H1 (cell line): ENCODE results near the gene NWD2. TPM values are rescaled to one million over a fixed set of nuclear protein-coding genes. Genes with fewer than 3 reads are reported as not detected.

Experiments
- CTCF ChIA-PET: fragments of 300-600 bp; sonication (Branson Sonifier 250); formaldehyde crosslinking; loops from one replicate; lab custom pipeline; 2021; ENCODE audit not compliant: partially characterized antibody; lab: Charles Lee
- POLR2A ChIA-PET: fragments of 300-600 bp; sonication (Branson Sonifier 250); formaldehyde crosslinking; loops from one replicate; lab custom pipeline; 2021; ENCODE audit warnings: inconsistent platforms; ENCODE audit not compliant: partially characterized antibody; lab: Charles Lee
- DNase-seq, 2 experiments: peaks; one replicate each; pipeline versions ENCODE4 v3.0.0 to v3.0.0-alpha.2; 2010 to 2022; ENCODE audit warnings: low spot score in 2 of 2, low read depth in 1 of 2, mixed read lengths in 1 of 2
- FAIRE-seq: peaks from 2 replicates; lab custom pipeline; 2011; peaks lifted over from hg19 to GRCh38; lab: Jason Lieb, UNC
- H2AFZ ChIP-seq: 2 replicates; pipeline ENCODE4 v1.8.1; 2012; ENCODE audit warnings: low read length, inconsistent platforms
- H2AK5ac ChIP-seq: 2 replicates; pipeline ENCODE4 v1.6.1; 2013; ENCODE audit warnings: low read depth, low read length
- H2BK120ac ChIP-seq: replicated peaks from 2 replicates; pipeline ENCODE3; 2013; ENCODE audit warnings: low read depth, low read length, inconsistent platforms
- H2BK12ac ChIP-seq: 2 replicates; pipeline ENCODE4 v1.6.1; 2013; ENCODE audit warnings: low read depth, low read length
- H2BK15ac ChIP-seq: 2 replicates; pipeline ENCODE4 v1.6.1; 2013; ENCODE audit warnings: low read length
- H2BK20ac ChIP-seq: 2 replicates; pipeline ENCODE4 v1.6.1; 2013; ENCODE audit warnings: low read length
- H2BK5ac ChIP-seq: 2 replicates; pipeline ENCODE4 v1.6.1; 2013; ENCODE audit warnings: low read depth, low read length
- H3K14ac ChIP-seq: 2 replicates; pipeline ENCODE4 v1.6.1; 2013; ENCODE audit warnings: inconsistent platforms; ENCODE audit not compliant: insufficient read length
- H3K18ac ChIP-seq: 2 replicates; pipeline ENCODE4 v1.6.1; 2013; ENCODE audit warnings: low read length; ENCODE audit errors: extremely low read depth
- H3K23ac ChIP-seq: 2 replicates; pipeline ENCODE4 v1.6.1; 2013; ENCODE audit warnings: inconsistent platforms; ENCODE audit not compliant: insufficient read length
- H3K23me2 ChIP-seq: 2 replicates; pipeline ENCODE4 v1.6.1; 2013; ENCODE audit warnings: low read depth, low read length
- H3K27ac ChIP-seq: 2 replicates; pipeline ENCODE4 v1.6.1; 2011; ENCODE audit warnings: low read depth, low read length, inconsistent platforms
- H3K27me3 ChIP-seq, 4 experiments: replicated peaks in 1 of 4; 1 replicate in 1 of 4; 2 replicates in 3 of 4; pipeline versions ENCODE4 v1.6.1 to v1.8.1; 2011 to 2013; ENCODE audit warnings: low read length in 3 of 4, mild to moderate bottlenecking in 3 of 4, inconsistent platforms in 2 of 4, mixed read lengths in 2 of 4, moderate library complexity in 1 of 4; ENCODE audit not compliant: control insufficient read depth in 3 of 4, insufficient read depth in 3 of 4; ENCODE audit errors: extremely low read depth in 1 of 4
- H3K36me3 ChIP-seq, 4 experiments: 2 replicates each; pipeline versions ENCODE4 v1.6.1 to v1.8.1; 2011 to 2013; ENCODE audit warnings: mild to moderate bottlenecking in 4 of 4, low read length in 3 of 4, moderate library complexity in 2 of 4, control low read depth in 1 of 4, inconsistent platforms in 1 of 4; ENCODE audit not compliant: insufficient read depth in 4 of 4, control insufficient read depth in 2 of 4
- H3K4ac ChIP-seq: replicated peaks from 2 replicates; pipeline ENCODE3; 2013; ENCODE audit warnings: low read length, low read depth, mixed read lengths, inconsistent platforms; ENCODE audit not compliant: insufficient read length
- H3K4me1 ChIP-seq, 4 experiments: replicated peaks in 1 of 4; 1 replicate in 1 of 4; 2 replicates in 3 of 4; pipeline versions ENCODE4 v1.6.1 to v1.8.1; 2011 to 2013; ENCODE audit warnings: low read length in 3 of 4, inconsistent platforms in 2 of 4, mixed read lengths in 1 of 4; ENCODE audit not compliant: insufficient read depth in 4 of 4, control insufficient read depth in 3 of 4
- H3K4me2 ChIP-seq, 2 experiments: 2 replicates each; pipeline versions ENCODE4 v1.6.1 to v1.8.1; 2011 to 2013; ENCODE audit warnings: low read depth in 2 of 2, low read length in 2 of 2, control low read depth in 1 of 2, inconsistent platforms in 1 of 2, mild to moderate bottlenecking in 1 of 2; ENCODE audit not compliant: insufficient read depth in 1 of 2
- H3K4me3 ChIP-seq, 4 experiments: fragments of 200-600, 300-600 bp in 1 of 4; sonication (generic), shearing (Covaris generic), sonication (Bioruptor Twin) in 1 of 4; 2 replicates each; pipeline versions ENCODE4 v1.5.1 to v1.8.1; 2011 to 2016; ENCODE audit warnings: low read length in 4 of 4, low read depth in 3 of 4, control low read depth in 2 of 4, inconsistent platforms in 2 of 4, mild to moderate bottlenecking in 2 of 4, mixed read lengths in 1 of 4, moderate library complexity in 1 of 4; ENCODE audit not compliant: insufficient read depth in 2 of 4; ENCODE audit errors: extremely low read depth in 1 of 4
- H3K56ac ChIP-seq: replicated peaks from 2 replicates; pipeline ENCODE3; 2013; ENCODE audit warnings: low read depth, mild to moderate bottlenecking, mixed read lengths, low read length, inconsistent platforms; ENCODE audit not compliant: insufficient read length
- H3K79me1 ChIP-seq: 2 replicates; pipeline ENCODE4 v1.6.1; 2013; ENCODE audit warnings: low read depth, low read length, control low read depth
- H3K79me2 ChIP-seq, 2 experiments: 2 replicates each; pipeline versions ENCODE4 v1.6.1 to v1.8.1; 2012 to 2013; ENCODE audit warnings: low read length in 2 of 2, mild to moderate bottlenecking in 2 of 2, inconsistent platforms in 1 of 2; ENCODE audit not compliant: insufficient read depth in 2 of 2, control insufficient read depth in 1 of 2
- H3K9ac ChIP-seq, 4 experiments: replicated peaks in 1 of 4; 1 replicate in 1 of 4; 2 replicates in 3 of 4; pipeline versions ENCODE4 v1.6.1 to v1.8.1; 2011 to 2013; ENCODE audit warnings: low read depth in 3 of 4, low read length in 3 of 4, control low read depth in 2 of 4, mild to moderate bottlenecking in 2 of 4, moderate library complexity in 2 of 4, inconsistent platforms in 1 of 4; ENCODE audit errors: extremely low read depth in 1 of 4
- H3K9me3 ChIP-seq, 2 experiments: 2 replicates each; pipeline versions ENCODE4 v1.6.1 to v1.8.1; 2012 to 2013; ENCODE audit warnings: mild to moderate bottlenecking in 2 of 2, moderate library complexity in 2 of 2, control low read depth in 1 of 2, inconsistent platforms in 1 of 2, low read depth in 1 of 2, low read length in 1 of 2, mixed read lengths in 1 of 2; ENCODE audit not compliant: insufficient read depth in 2 of 2
- H4K20me1 ChIP-seq, 2 experiments: replicated peaks in 1 of 2; 2 replicates each; pipeline versions ENCODE3 to v1.8.1; 2011 to 2013; ENCODE audit warnings: inconsistent platforms in 2 of 2, low read length in 2 of 2, mild to moderate bottlenecking in 1 of 2; ENCODE audit not compliant: insufficient read depth in 2 of 2, control insufficient read depth in 1 of 2
- H4K5ac ChIP-seq: 2 replicates; pipeline ENCODE4 v1.6.1; 2013; ENCODE audit warnings: low read length, low read depth, mixed read lengths, inconsistent platforms; ENCODE audit not compliant: insufficient read length
- H4K8ac ChIP-seq: 2 replicates; pipeline ENCODE4 v1.8.0; 2013; ENCODE audit warnings: mild to moderate bottlenecking, moderate library complexity, low read length, inconsistent platforms; ENCODE audit not compliant: insufficient read depth; ENCODE audit errors: extremely low read depth
- H4K91ac ChIP-seq: replicated peaks from 2 replicates; pipeline ENCODE3; 2013; ENCODE audit warnings: low read length, mixed read lengths, inconsistent platforms; ENCODE audit not compliant: insufficient read length
- BCL11A ChIP-seq, 2 experiments: IDR thresholded peaks; one replicate each; pipeline ENCODE4 v1.6.1; 2011; ENCODE audit warnings: low read depth in 2 of 2, low read length in 2 of 2, mild to moderate bottlenecking in 2 of 2
- CBX5 ChIP-seq: fragments of 300-800, 300-1000 bp; sonication (generic); IDR thresholded peaks from 2 replicates; pipeline ENCODE4 v1.7.1; 2016; ENCODE audit warnings: antibody characterized with exemption, low read length, low read depth
- CEBPB ChIP-seq: IDR thresholded peaks from 2 replicates; pipeline ENCODE4 v1.6.1; 2012; ENCODE audit warnings: low read depth, low read length
- CTBP2 ChIP-seq: IDR thresholded peaks from 2 replicates; pipeline ENCODE4 v1.7.0; 2011; ENCODE audit warnings: borderline replicate concordance, mild to moderate bottlenecking, moderate library complexity, mixed read lengths, low read length; ENCODE audit not compliant: insufficient read depth, insufficient read length
- RBBP5 ChIP-seq: IDR thresholded peaks from 2 replicates; pipeline ENCODE4 v1.7.1; 2012; ENCODE audit warnings: low read depth, mild to moderate bottlenecking, inconsistent platforms, low read length, moderate library complexity, borderline replicate concordance
- RFX5 ChIP-seq: IDR thresholded peaks from 2 replicates; pipeline ENCODE4 v1.6.1; 2011; ENCODE audit warnings: low read depth, low read length, improper control_type of control experiment, borderline replicate concordance
- SAP30 ChIP-seq: fragments of 300-600 bp; sonication (generic); IDR thresholded peaks from 2 replicates; pipeline ENCODE4 v1.7.1; 2012; ENCODE audit warnings: low read length, moderate library complexity, mild to moderate bottlenecking, inconsistent platforms; ENCODE audit not compliant: insufficient read depth, insufficient replicate concordance
- TAF7 ChIP-seq: optimal IDR thresholded peaks from 2 replicates; pipeline ENCODE3; 2011; ENCODE audit warnings: low read depth, mild to moderate bottlenecking, inconsistent platforms, low read length, moderate library complexity, borderline replicate concordance
- ZNF274 ChIP-seq: IDR thresholded peaks from 2 replicates; pipeline ENCODE4 v1.7.0; 2012; ENCODE audit warnings: low read length, borderline replicate concordance; ENCODE audit errors: extremely low read depth
- WGBS, 2 experiments: shearing (Covaris generic) in 1 of 2; methylation state at CpG; one replicate each; pipeline versions ENCODE4 v1.1.6 to v1.1.7; 2013 to 2015; ENCODE audit warnings: low lambda C conversion rate in 2 of 2, mixed read lengths in 2 of 2, inconsistent platforms in 1 of 2, low coverage in 1 of 2, missing lambda C conversion rate in 1 of 2; ENCODE audit not compliant: insufficient replicate concordance in 2 of 2, insufficient coverage in 1 of 2, insufficient read length in 1 of 2; ENCODE audit errors: extremely low coverage in 1 of 2, missing lambda C conversion rate in 1 of 2; 5-methylcytosine and 5-hydroxymethylcytosine counted together
- polyA plus RNA-seq, 7 experiments: library from polyadenylated mRNA; depleted of rRNA in 3 of 7; stranded (reverse) in 5 of 7; unstranded in 2 of 7; fragments of >200 nt in 5 of 7; fragments of 200-250 nt in 2 of 7; gene quantifications; 1 replicate in 5 of 7; 2 replicates in 1 of 7; 4 replicates in 1 of 7; pipeline versions ENCODE4 v1.2.1 to v1.2.3, GENCODE V29; 2011 to 2013; ENCODE audit warnings: missing spikeins in 2 of 7, mixed read lengths in 2 of 7
- total RNA-seq: library from RNA; stranded (reverse); fragmentation: NEBNext Ultra II Directional; extraction: Animal tissue kit (Norgen Biotek cat#: 25700); gene quantifications from 2 replicates; pipeline ENCODE4 v1.2.1, GENCODE V29; 2021
- TF ChIP-seq, protein P1 (sequence below): IDR thresholded peaks from 2 replicates; pipeline ENCODE4 v1.6.1; 2011; ENCODE audit warnings: low read depth, mild to moderate bottlenecking, low read length; ENCODE audit not compliant: insufficient read depth
- TF ChIP-seq, protein P2 (sequence below), 3 experiments: IDR thresholded peaks; 1 replicate in 2 of 3; 2 replicates in 1 of 3; pipeline versions ENCODE4 v1.5.1 to v1.6.1; 2011; ENCODE audit warnings: low read length in 3 of 3, mild to moderate bottlenecking in 3 of 3, inconsistent platforms in 2 of 3, low read depth in 1 of 3, moderate library complexity in 1 of 3; ENCODE audit not compliant: insufficient read depth in 1 of 3; ENCODE audit errors: control extremely low read depth in 1 of 3

The NWD2 gene
- total and polyA plus RNA-seq, 2 of the 8 experiments (the other 6 are each of a cell fraction or from before 2014, with no cell fraction given) = under 0.01 TPM; not detected in 1

DNA sequence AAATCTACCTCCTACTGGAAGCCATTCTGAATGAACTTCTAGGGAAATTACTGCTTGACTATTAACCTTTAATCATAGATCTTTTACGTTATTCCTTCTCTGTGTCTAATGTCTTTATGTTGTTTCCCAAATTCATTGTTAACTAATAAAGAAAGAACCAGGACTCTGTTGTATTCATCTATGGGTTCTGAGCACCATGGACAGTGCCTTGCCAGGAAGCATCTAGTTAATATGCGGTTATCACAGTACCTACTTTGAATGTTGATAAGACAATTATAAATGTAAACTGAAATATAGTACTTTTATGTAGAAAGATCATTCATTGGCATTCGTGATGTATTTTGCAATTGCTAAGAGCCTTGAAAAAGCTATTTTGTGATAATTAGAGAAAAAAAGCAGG lies 23.8 kb downstream of the NWD2 start:
- no peaks in the 10 kb centered on the region for H3K79me1 ChIP-seq
- ChIA-PET POLR2A (no interaction called here), CTCF (no interaction called here)
- H4K8ac ChIP-seq = no peak overlapping the region
- no peaks in the 10 kb centered on the region for H3K79me2 ChIP-seq
- H3K4me1 ChIP-seq = no peaks in the 10 kb centered on the region
- no peak overlapping the region for H3K4me2 ChIP-seq
- no peaks in the 10 kb centered on the region for H4K20me1 ChIP-seq
- no peak overlapping the region for H4K91ac ChIP-seq
- no peak overlapping the region for H3K18ac ChIP-seq
- H3K27me3 ChIP-seq = no peaks in the 10 kb centered on the region
- no peak overlapping the region for H3K4ac ChIP-seq
- H2BK12ac ChIP-seq = no peak overlapping the region
- H2AK5ac ChIP-seq = no peak overlapping the region
- WGBS, 2 experiments = 86% methylated on average over 3 of the region's 3 CpGs; no CpG with 5 or more reads in 1 of the 2 experiments
- no peak overlapping the region for H3K9ac ChIP-seq
- no peak overlapping the region for H2BK20ac ChIP-seq
- H3K23ac ChIP-seq = no peak overlapping the region
- no peak overlapping the region for H3K14ac ChIP-seq
- H4K5ac ChIP-seq = no peak overlapping the region
- no peak overlapping the region for H3K4me3 ChIP-seq
- no peak overlapping the region for H2BK120ac ChIP-seq
- FAIRE-seq (no peak), DNase-seq (no peak)
- H3K27ac ChIP-seq = no peak overlapping the region
- H3K56ac ChIP-seq = no peak overlapping the region
- no peaks in the 10 kb centered on the region for H3K36me3 ChIP-seq
- H2AFZ ChIP-seq = no peak overlapping the region
- H3K9me3 ChIP-seq = no peaks in the 10 kb centered on the region
- H2BK5ac ChIP-seq = no peak overlapping the region
- no peaks in the 10 kb centered on the region for H3K23me2 ChIP-seq
- no peak overlapping the region for H2BK15ac ChIP-seq
- TF ChIP-seq SAP30 (no peak), CTBP2 (no peak), RBBP5 (no peak), BCL11A (IDR thresholded peaks at IDR 0.05; ENCODE audit: low read depth in 2 of 2, low read length in 2 of 2) (no peak), CEBPB (no peak), RFX5 (no peak), CBX5 (no peak), TAF7 (no peak), ZNF274 (no peak)
- TF ChIP-seq, protein P1, sequence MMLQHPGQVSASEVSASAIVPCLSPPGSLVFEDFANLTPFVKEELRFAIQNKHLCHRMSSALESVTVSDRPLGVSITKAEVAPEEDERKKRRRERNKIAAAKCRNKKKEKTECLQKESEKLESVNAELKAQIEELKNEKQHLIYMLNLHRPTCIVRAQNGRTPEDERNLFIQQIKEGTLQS = no peak
- TF ChIP-seq, protein P2, sequence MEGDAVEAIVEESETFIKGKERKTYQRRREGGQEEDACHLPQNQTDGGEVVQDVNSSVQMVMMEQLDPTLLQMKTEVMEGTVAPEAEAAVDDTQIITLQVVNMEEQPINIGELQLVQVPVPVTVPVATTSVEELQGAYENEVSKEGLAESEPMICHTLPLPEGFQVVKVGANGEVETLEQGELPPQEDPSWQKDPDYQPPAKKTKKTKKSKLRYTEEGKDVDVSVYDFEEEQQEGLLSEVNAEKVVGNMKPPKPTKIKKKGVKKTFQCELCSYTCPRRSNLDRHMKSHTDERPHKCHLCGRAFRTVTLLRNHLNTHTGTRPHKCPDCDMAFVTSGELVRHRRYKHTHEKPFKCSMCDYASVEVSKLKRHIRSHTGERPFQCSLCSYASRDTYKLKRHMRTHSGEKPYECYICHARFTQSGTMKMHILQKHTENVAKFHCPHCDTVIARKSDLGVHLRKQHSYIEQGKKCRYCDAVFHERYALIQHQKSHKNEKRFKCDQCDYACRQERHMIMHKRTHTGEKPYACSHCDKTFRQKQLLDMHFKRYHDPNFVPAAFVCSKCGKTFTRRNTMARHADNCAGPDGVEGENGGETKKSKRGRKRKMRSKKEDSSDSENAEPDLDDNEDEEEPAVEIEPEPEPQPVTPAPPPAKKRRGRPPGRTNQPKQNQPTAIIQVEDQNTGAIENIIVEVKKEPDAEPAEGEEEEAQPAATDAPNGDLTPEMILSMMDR (IDR thresholded peaks at IDR 0.05; ENCODE audit: control extremely low read depth in 1 of 3, insufficient read depth in 1 of 3, low read depth in 1 of 3, low read length in 3 of 3) = no peak
